H1 (cell line): Measurements from ENCODE around the gene SBK2. TPM values are rescaled to one million over a fixed set of nuclear protein-coding genes. Genes with fewer than 3 reads are reported as not detected.

ENCODE experiments used
- CTCF ChIA-PET: fragments of 300-600 bp; sonication (Branson Sonifier 250); formaldehyde crosslinking; loops from one replicate; lab custom pipeline; 2021; ENCODE audit not compliant: partially characterized antibody; lab: Charles Lee
- POLR2A ChIA-PET: fragments of 300-600 bp; sonication (Branson Sonifier 250); formaldehyde crosslinking; loops from one replicate; lab custom pipeline; 2021; ENCODE audit warnings: inconsistent platforms; ENCODE audit not compliant: partially characterized antibody; lab: Charles Lee
- DNase-seq, 2 experiments: peaks; one replicate each; pipeline versions ENCODE4 v3.0.0 to v3.0.0-alpha.2; 2010 to 2022; ENCODE audit warnings: low spot score in 2 of 2, low read depth in 1 of 2, mixed read lengths in 1 of 2
- FAIRE-seq: peaks from 2 replicates; lab custom pipeline; 2011; peaks lifted over from hg19 to GRCh38; lab: Jason Lieb, UNC
- H2AFZ ChIP-seq: 2 replicates; pipeline ENCODE4 v1.8.1; 2012; ENCODE audit warnings: low read length, inconsistent platforms
- H2AK5ac ChIP-seq: 2 replicates; pipeline ENCODE4 v1.6.1; 2013; ENCODE audit warnings: low read depth, low read length
- H2BK120ac ChIP-seq: replicated peaks from 2 replicates; pipeline ENCODE3; 2013; ENCODE audit warnings: low read depth, low read length, inconsistent platforms
- H2BK12ac ChIP-seq: 2 replicates; pipeline ENCODE4 v1.6.1; 2013; ENCODE audit warnings: low read depth, low read length
- H2BK15ac ChIP-seq: 2 replicates; pipeline ENCODE4 v1.6.1; 2013; ENCODE audit warnings: low read length
- H2BK20ac ChIP-seq: 2 replicates; pipeline ENCODE4 v1.6.1; 2013; ENCODE audit warnings: low read length
- H2BK5ac ChIP-seq: 2 replicates; pipeline ENCODE4 v1.6.1; 2013; ENCODE audit warnings: low read depth, low read length
- H3K14ac ChIP-seq: 2 replicates; pipeline ENCODE4 v1.6.1; 2013; ENCODE audit warnings: inconsistent platforms; ENCODE audit not compliant: insufficient read length
- H3K18ac ChIP-seq: 2 replicates; pipeline ENCODE4 v1.6.1; 2013; ENCODE audit warnings: low read length; ENCODE audit errors: extremely low read depth
- H3K23ac ChIP-seq: 2 replicates; pipeline ENCODE4 v1.6.1; 2013; ENCODE audit warnings: inconsistent platforms; ENCODE audit not compliant: insufficient read length
- H3K23me2 ChIP-seq: 2 replicates; pipeline ENCODE4 v1.6.1; 2013; ENCODE audit warnings: low read depth, low read length
- H3K27ac ChIP-seq: 2 replicates; pipeline ENCODE4 v1.6.1; 2011; ENCODE audit warnings: low read depth, low read length, inconsistent platforms
- H3K27me3 ChIP-seq, 4 experiments: replicated peaks in 1 of 4; 1 replicate in 1 of 4; 2 replicates in 3 of 4; pipeline versions ENCODE4 v1.6.1 to v1.8.1; 2011 to 2013; ENCODE audit warnings: low read length in 3 of 4, mild to moderate bottlenecking in 3 of 4, inconsistent platforms in 2 of 4, mixed read lengths in 2 of 4, moderate library complexity in 1 of 4; ENCODE audit not compliant: control insufficient read depth in 3 of 4, insufficient read depth in 3 of 4; ENCODE audit errors: extremely low read depth in 1 of 4
- H3K36me3 ChIP-seq, 4 experiments: 2 replicates each; pipeline versions ENCODE4 v1.6.1 to v1.8.1; 2011 to 2013; ENCODE audit warnings: mild to moderate bottlenecking in 4 of 4, low read length in 3 of 4, moderate library complexity in 2 of 4, control low read depth in 1 of 4, inconsistent platforms in 1 of 4; ENCODE audit not compliant: insufficient read depth in 4 of 4, control insufficient read depth in 2 of 4
- H3K4ac ChIP-seq: replicated peaks from 2 replicates; pipeline ENCODE3; 2013; ENCODE audit warnings: low read length, low read depth, mixed read lengths, inconsistent platforms; ENCODE audit not compliant: insufficient read length
- H3K4me1 ChIP-seq, 4 experiments: replicated peaks in 1 of 4; 1 replicate in 1 of 4; 2 replicates in 3 of 4; pipeline versions ENCODE4 v1.6.1 to v1.8.1; 2011 to 2013; ENCODE audit warnings: low read length in 3 of 4, inconsistent platforms in 2 of 4, mixed read lengths in 1 of 4; ENCODE audit not compliant: insufficient read depth in 4 of 4, control insufficient read depth in 3 of 4
- H3K4me2 ChIP-seq, 2 experiments: 2 replicates each; pipeline versions ENCODE4 v1.6.1 to v1.8.1; 2011 to 2013; ENCODE audit warnings: low read depth in 2 of 2, low read length in 2 of 2, control low read depth in 1 of 2, inconsistent platforms in 1 of 2, mild to moderate bottlenecking in 1 of 2; ENCODE audit not compliant: insufficient read depth in 1 of 2
- H3K4me3 ChIP-seq, 4 experiments: fragments of 200-600, 300-600 bp in 1 of 4; sonication (generic), shearing (Covaris generic), sonication (Bioruptor Twin) in 1 of 4; 2 replicates each; pipeline versions ENCODE4 v1.5.1 to v1.8.1; 2011 to 2016; ENCODE audit warnings: low read length in 4 of 4, low read depth in 3 of 4, control low read depth in 2 of 4, inconsistent platforms in 2 of 4, mild to moderate bottlenecking in 2 of 4, mixed read lengths in 1 of 4, moderate library complexity in 1 of 4; ENCODE audit not compliant: insufficient read depth in 2 of 4; ENCODE audit errors: extremely low read depth in 1 of 4
- H3K56ac ChIP-seq: replicated peaks from 2 replicates; pipeline ENCODE3; 2013; ENCODE audit warnings: low read depth, mild to moderate bottlenecking, mixed read lengths, low read length, inconsistent platforms; ENCODE audit not compliant: insufficient read length
- H3K79me1 ChIP-seq: 2 replicates; pipeline ENCODE4 v1.6.1; 2013; ENCODE audit warnings: low read depth, low read length, control low read depth
- H3K79me2 ChIP-seq, 2 experiments: 2 replicates each; pipeline versions ENCODE4 v1.6.1 to v1.8.1; 2012 to 2013; ENCODE audit warnings: low read length in 2 of 2, mild to moderate bottlenecking in 2 of 2, inconsistent platforms in 1 of 2; ENCODE audit not compliant: insufficient read depth in 2 of 2, control insufficient read depth in 1 of 2
- H3K9ac ChIP-seq, 4 experiments: replicated peaks in 1 of 4; 1 replicate in 1 of 4; 2 replicates in 3 of 4; pipeline versions ENCODE4 v1.6.1 to v1.8.1; 2011 to 2013; ENCODE audit warnings: low read depth in 3 of 4, low read length in 3 of 4, control low read depth in 2 of 4, mild to moderate bottlenecking in 2 of 4, moderate library complexity in 2 of 4, inconsistent platforms in 1 of 4; ENCODE audit errors: extremely low read depth in 1 of 4
- H3K9me3 ChIP-seq, 2 experiments: 2 replicates each; pipeline versions ENCODE4 v1.6.1 to v1.8.1; 2012 to 2013; ENCODE audit warnings: mild to moderate bottlenecking in 2 of 2, moderate library complexity in 2 of 2, control low read depth in 1 of 2, inconsistent platforms in 1 of 2, low read depth in 1 of 2, low read length in 1 of 2, mixed read lengths in 1 of 2; ENCODE audit not compliant: insufficient read depth in 2 of 2
- H4K20me1 ChIP-seq, 2 experiments: replicated peaks in 1 of 2; 2 replicates each; pipeline versions ENCODE3 to v1.8.1; 2011 to 2013; ENCODE audit warnings: inconsistent platforms in 2 of 2, low read length in 2 of 2, mild to moderate bottlenecking in 1 of 2; ENCODE audit not compliant: insufficient read depth in 2 of 2, control insufficient read depth in 1 of 2
- H4K5ac ChIP-seq: 2 replicates; pipeline ENCODE4 v1.6.1; 2013; ENCODE audit warnings: low read length, low read depth, mixed read lengths, inconsistent platforms; ENCODE audit not compliant: insufficient read length
- H4K8ac ChIP-seq: 2 replicates; pipeline ENCODE4 v1.8.0; 2013; ENCODE audit warnings: mild to moderate bottlenecking, moderate library complexity, low read length, inconsistent platforms; ENCODE audit not compliant: insufficient read depth; ENCODE audit errors: extremely low read depth
- H4K91ac ChIP-seq: replicated peaks from 2 replicates; pipeline ENCODE3; 2013; ENCODE audit warnings: low read length, mixed read lengths, inconsistent platforms; ENCODE audit not compliant: insufficient read length
- BCL11A ChIP-seq, 2 experiments: IDR thresholded peaks; one replicate each; pipeline ENCODE4 v1.6.1; 2011; ENCODE audit warnings: low read depth in 2 of 2, low read length in 2 of 2, mild to moderate bottlenecking in 2 of 2
- CBX8 ChIP-seq: fragments of 300-800, 300-1000 bp; sonication (generic); IDR thresholded peaks from 2 replicates; pipeline ENCODE4 v1.7.1; 2016; ENCODE audit warnings: low read depth, low read length, borderline replicate concordance
- CHD2 ChIP-seq: IDR thresholded peaks from 2 replicates; pipeline ENCODE4 v1.6.1; 2012; ENCODE audit warnings: low read length, improper control_type of control experiment
- HDAC6 ChIP-seq: IDR thresholded peaks from one replicate; pipeline ENCODE4 v1.7.1; 2012; ENCODE audit warnings: low read depth, mild to moderate bottlenecking, inconsistent platforms, low read length, moderate library complexity
- KDM1A ChIP-seq: fragments of 200-600, 300-600 bp; sonication (generic); IDR thresholded peaks from 2 replicates; pipeline ENCODE4 v1.7.1; 2016; ENCODE audit warnings: mild to moderate bottlenecking, low read length, borderline replicate concordance
- MAFK ChIP-seq: IDR thresholded peaks from 2 replicates; pipeline ENCODE4 v1.6.1; 2012; ENCODE audit warnings: low read depth, mild to moderate bottlenecking, improper control_type of control experiment, low read length
- PHF8 ChIP-seq: fragments of 200-600 bp; sonication (generic); conservative IDR thresholded peaks from 2 replicates; pipeline ENCODE4 v1.7.1; 2012; ENCODE audit warnings: low read depth, mild to moderate bottlenecking, inconsistent platforms, low read length, moderate library complexity
- POLR2AphosphoS5 ChIP-seq: IDR thresholded peaks from 2 replicates; pipeline ENCODE4 v1.6.1; 2011; ENCODE audit warnings: low read depth, low read length
- SIRT6 ChIP-seq: IDR thresholded peaks from one replicate; pipeline ENCODE4 v1.7.1; 2012; ENCODE audit warnings: low read length, inconsistent platforms
- SP4 ChIP-seq: IDR thresholded peaks from 2 replicates; pipeline ENCODE4 v1.6.1; 2012; ENCODE audit warnings: low read length, inconsistent platforms
- SUZ12 ChIP-seq: fragments of 200-600 bp; sonication (generic); IDR thresholded peaks from 2 replicates; pipeline ENCODE4 v1.6.1; 2012; ENCODE audit warnings: mild to moderate bottlenecking, inconsistent platforms, low read length, moderate library complexity, mixed read lengths
- TCF12 ChIP-seq: IDR thresholded peaks from 2 replicates; pipeline ENCODE4 v1.6.1; 2011; ENCODE audit warnings: low read depth, mild to moderate bottlenecking, low read length
- WGBS, 2 experiments: shearing (Covaris generic) in 1 of 2; methylation state at CpG; one replicate each; pipeline versions ENCODE4 v1.1.6 to v1.1.7; 2013 to 2015; ENCODE audit warnings: low lambda C conversion rate in 2 of 2, mixed read lengths in 2 of 2, inconsistent platforms in 1 of 2, low coverage in 1 of 2, missing lambda C conversion rate in 1 of 2; ENCODE audit not compliant: insufficient replicate concordance in 2 of 2, insufficient coverage in 1 of 2, insufficient read length in 1 of 2; ENCODE audit errors: extremely low coverage in 1 of 2, missing lambda C conversion rate in 1 of 2; 5-methylcytosine and 5-hydroxymethylcytosine counted together
- polyA plus RNA-seq, 7 experiments: library from polyadenylated mRNA; depleted of rRNA in 3 of 7; stranded (reverse) in 5 of 7; unstranded in 2 of 7; fragments of >200 nt in 5 of 7; fragments of 200-250 nt in 2 of 7; gene quantifications; 1 replicate in 5 of 7; 2 replicates in 1 of 7; 4 replicates in 1 of 7; pipeline versions ENCODE4 v1.2.1 to v1.2.3, GENCODE V29; 2011 to 2013; ENCODE audit warnings: missing spikeins in 2 of 7, mixed read lengths in 2 of 7
- total RNA-seq: library from RNA; stranded (reverse); fragmentation: NEBNext Ultra II Directional; extraction: Animal tissue kit (Norgen Biotek cat#: 25700); gene quantifications from 2 replicates; pipeline ENCODE4 v1.2.1, GENCODE V29; 2021

Gene SBK2
- total and polyA plus RNA-seq, 2 of the 8 experiments (the other 6 are each of a cell fraction or from before 2014, with no cell fraction given) = 3.2 to 4.1 TPM

- H3K23ac ChIP-seq = no peak overlapping the region
- 88% methylated on average over 46 of the region's 52 CpGs; no CpG with 5 or more reads in 1 of the 2 experiments for WGBS, 2 experiments
- H3K56ac ChIP-seq = no peak overlapping the region
- H3K9ac ChIP-seq = no peak overlapping the region; a peak in 1 of 7 replicates
- peaks cover 3% of the 10 kb centered on the region for H3K23me2 ChIP-seq
- POLR2A ChIA-PET = interaction anchor here (0.8 to 7.5 kb wide), 4 partner anchors 7 to 83 kb away, joined by 3 to 57 read pairs (median 15); partner anchors contain the start of genes NAT14, UBE2S and ZNF628
- peaks cover 0 to 43% (median 28%) of the 10 kb centered on the region in 4 experiments; a peak in 6 of 7 replicates for H3K4me1 ChIP-seq
- H2AK5ac ChIP-seq = no peak overlapping the region
- H3K4ac ChIP-seq = no peak overlapping the region
- no peak for FAIRE-seq
- no peak overlapping the region for H3K14ac ChIP-seq
- no peak overlapping the region for H2BK20ac ChIP-seq
- H3K4me3 ChIP-seq = no peak overlapping the region
- peak overlapping the region; percentile 39; the same call in 1 of the 2 replicates for H2BK12ac ChIP-seq
- DNase-seq = no peak
- H3K4me2 ChIP-seq = no peak overlapping the region
- H3K79me2 ChIP-seq = peaks cover 0 to 5% of the 10 kb centered on the region in 2 experiments; a peak in 1 of 4 replicates
- H4K91ac ChIP-seq = no peak overlapping the region
- H4K8ac ChIP-seq = peak overlapping the region; percentile 40
- no peaks in the 10 kb centered on the region; a peak in 1 of 8 replicates for H3K36me3 ChIP-seq
- H2BK5ac ChIP-seq = no peak overlapping the region
- no peak overlapping the region for H2BK120ac ChIP-seq
- peaks cover 4% of the 10 kb centered on the region; the same call in 1 of the 2 replicates for H3K79me1 ChIP-seq
- H3K9me3 ChIP-seq = no peaks in the 10 kb centered on the region
- H3K27ac ChIP-seq = no peak overlapping the region
- no peak overlapping the region for H2AFZ ChIP-seq
- peaks cover 0 to 4% of the 10 kb centered on the region in 2 experiments for H4K20me1 ChIP-seq
- H3K27me3 ChIP-seq = no peaks in the 10 kb centered on the region; a peak in 2 of 7 replicates
- no peak overlapping the region for H4K5ac ChIP-seq
- no peak overlapping the region for H2BK15ac ChIP-seq
- CTCF ChIA-PET = interaction anchor here (0.7 to 3.0 kb wide), 5 partner anchors 8 to 198 kb away, joined by 3 to 17 read pairs (median 6); no protein-coding TSS in a partner anchor
- H3K18ac ChIP-seq = no peak overlapping the region; the same call in 1 of the 2 replicates
- TF ChIP-seq HDAC6 (no peak), BCL11A (IDR thresholded peaks at IDR 0.05; ENCODE audit: low read depth in 2 of 2, low read length in 2 of 2) (no peak), SP4 (no peak), SIRT6 (no peak), SUZ12 (no peak), POLR2AphosphoS5 (no peak), CBX8 (no peak), CHD2 (no peak), TCF12 (no peak), KDM1A (no peak), MAFK (no peak), PHF8 (no peak)
These were observed 46.2 kb downstream of the SBK2 start for GRCh38 chr19:55490478-55491432.
